DOHH2 (cell line): Measurements from ENCODE around the gene CEP131.

ENCODE experiments used
- H3F3A ChIP-seq: fragments of 200-600 bp; sonication (generic), shearing (Covaris generic); 2 replicates; pipeline ENCODE4 v1.6.0; 2016; ENCODE audit warnings: antibody characterized with exemption, mild to moderate bottlenecking; ENCODE audit not compliant: control insufficient read depth, insufficient read depth
- H3K27ac ChIP-seq: fragments of 200-600 bp; sonication (generic); 2 replicates; pipeline ENCODE4 v1.5.1; 2014; ENCODE audit warnings: low read depth, mild to moderate bottlenecking, low read length, moderate library complexity
- H3K27me3 ChIP-seq: fragments of 200-600 bp; sonication (generic); 2 replicates; pipeline ENCODE4 v1.6.1; 2014; ENCODE audit warnings: mild to moderate bottlenecking, low read length, mixed read lengths; ENCODE audit not compliant: control insufficient read depth
- H3K36me3 ChIP-seq: fragments of 200-600 bp; sonication (generic); 2 replicates; pipeline ENCODE4 v1.6.1; 2014; ENCODE audit warnings: mild to moderate bottlenecking, low read length, moderate library complexity, mixed read lengths; ENCODE audit not compliant: control insufficient read depth
- H3K4me1 ChIP-seq: fragments of 200-600 bp; sonication (generic); 2 replicates; pipeline ENCODE4 v1.6.1; 2014; ENCODE audit warnings: mild to moderate bottlenecking, low read length, mixed read lengths; ENCODE audit not compliant: control insufficient read depth
- H3K4me2 ChIP-seq: fragments of 200-600 bp; sonication (generic); 2 replicates; pipeline ENCODE4 v1.6.0; 2014; ENCODE audit warnings: mild to moderate bottlenecking, low read length, moderate library complexity
- H3K4me3 ChIP-seq: fragments of 200-600 bp; sonication (generic); 2 replicates; pipeline ENCODE4 v1.5.1; 2014; ENCODE audit warnings: mild to moderate bottlenecking, low read length, mixed read lengths
- H3K79me2 ChIP-seq: fragments of 200-600 bp; sonication (generic); 2 replicates; pipeline ENCODE4 v1.6.1; 2014; ENCODE audit warnings: mild to moderate bottlenecking, low read length, mixed read lengths; ENCODE audit not compliant: control insufficient read depth
- H3K9me2 ChIP-seq: fragments of 200-600 bp; sonication (generic); replicated peaks from 2 replicates; pipeline ENCODE4 v1.6.1; 2014; ENCODE audit warnings: mild to moderate bottlenecking, low read length, mixed read lengths; ENCODE audit not compliant: control insufficient read depth
- H3K9me3 ChIP-seq: fragments of 200-600 bp; sonication (generic); 2 replicates; pipeline ENCODE4 v1.6.1; 2014; ENCODE audit warnings: antibody characterized with exemption, low read length, mixed read lengths; ENCODE audit not compliant: control insufficient read depth, insufficient read depth
- H4K20me1 ChIP-seq: fragments of 200-600 bp; sonication (generic); 2 replicates; pipeline ENCODE4 v1.6.0; 2014; ENCODE audit warnings: low read depth, mild to moderate bottlenecking, antibody characterized with exemption, low read length, moderate library complexity; ENCODE audit not compliant: control insufficient read depth, insufficient read depth
- CTCF ChIP-seq: fragments of 200-600 bp; sonication (generic); IDR thresholded peaks from one replicate; pipeline ENCODE4 v1.5.1; 2014; ENCODE audit warnings: antibody characterized with exemption, mild to moderate bottlenecking, low read depth, low read length; ENCODE audit not compliant: poor library complexity, severe bottlenecking
- EZH2phosphoT487 ChIP-seq: fragments of 200-600 bp; sonication (generic); IDR thresholded peaks from 2 replicates; pipeline ENCODE4 v1.6.1; 2017; ENCODE audit warnings: borderline replicate concordance, mild to moderate bottlenecking, antibody characterized with exemption, low read length, moderate library complexity, mixed read lengths

The CEP131 gene

DNA sequence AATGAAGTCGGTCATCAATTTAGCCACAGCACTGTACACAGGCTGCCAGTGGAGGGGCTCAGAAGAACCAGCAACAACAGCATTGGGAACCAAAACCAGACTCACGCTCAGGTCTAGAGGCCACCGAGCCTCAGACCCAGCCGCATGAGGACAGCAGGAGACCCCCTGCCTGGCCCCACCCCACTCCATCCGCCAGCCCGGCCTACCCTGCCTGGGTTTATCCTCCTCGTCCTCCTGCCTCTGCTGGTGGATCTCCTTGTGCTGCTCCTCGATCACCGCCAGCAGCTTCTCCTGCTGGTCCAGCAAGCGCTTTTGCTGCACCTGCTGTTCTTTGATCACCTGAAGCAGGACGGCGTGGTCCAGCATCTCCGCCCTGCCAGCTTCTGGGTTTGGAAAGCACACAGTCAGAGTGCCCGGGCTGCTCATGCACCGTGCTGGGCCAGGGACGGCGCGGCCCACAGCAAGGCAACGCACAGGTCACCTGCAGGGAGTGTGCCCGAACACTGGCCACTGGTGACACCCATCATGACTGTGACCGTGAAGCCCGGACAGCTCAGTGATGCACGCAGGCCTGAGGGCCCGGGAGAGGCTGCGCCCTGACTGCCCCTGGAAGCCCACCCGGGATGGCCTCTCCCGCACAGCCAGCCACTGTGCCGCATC is 24.0 kb upstream of the CEP131 start:
- Histone ChIP-seq H3K4me1 (peaks cover 48% of the 10 kb centered on the region), H3K4me2 (no peak overlapping the region), H3F3A (peaks cover 14% of the 10 kb centered on the region), H3K27me3 (no peaks in the 10 kb centered on the region), H3K79me2 (peaks cover 5% of the 10 kb centered on the region), H3K9me3 (peaks cover 6% of the 10 kb centered on the region), H3K4me3 (no peak overlapping the region), H3K27ac (no peak overlapping the region), H3K9me2 (no peaks in the 10 kb centered on the region), H3K36me3 (peaks cover 37% of the 10 kb centered on the region), H4K20me1 (peaks cover 5% of the 10 kb centered on the region; the same call in 1 of the 2 replicates)
- no peak for TF ChIP-seq CTCF
- no peak for TF ChIP-seq EZH2phosphoT487

- TF ChIP-seq CTCF (no peak), EZH2phosphoT487 (no peak)
- Histone ChIP-seq H4K20me1 (peaks cover 6% of the 10 kb centered on the region; the same call in 1 of the 2 replicates), H3K4me2 (no peak overlapping the region), H3K9me2 (no peaks in the 10 kb centered on the region), H3K79me2 (peaks cover 9% of the 10 kb centered on the region), H3K36me3 (peaks cover 38% of the 10 kb centered on the region), H3K27me3 (no peaks in the 10 kb centered on the region), H3F3A (peaks cover 9% of the 10 kb centered on the region), H3K4me3 (no peak overlapping the region), H3K9me3 (peaks cover 6% of the 10 kb centered on the region), H3K27ac (no peak overlapping the region), H3K4me1 (peaks cover 47% of the 10 kb centered on the region)
These were observed 23.5 kb upstream of the CEP131 start for GRCh38 chr17:81246343-81246670.

DNA sequence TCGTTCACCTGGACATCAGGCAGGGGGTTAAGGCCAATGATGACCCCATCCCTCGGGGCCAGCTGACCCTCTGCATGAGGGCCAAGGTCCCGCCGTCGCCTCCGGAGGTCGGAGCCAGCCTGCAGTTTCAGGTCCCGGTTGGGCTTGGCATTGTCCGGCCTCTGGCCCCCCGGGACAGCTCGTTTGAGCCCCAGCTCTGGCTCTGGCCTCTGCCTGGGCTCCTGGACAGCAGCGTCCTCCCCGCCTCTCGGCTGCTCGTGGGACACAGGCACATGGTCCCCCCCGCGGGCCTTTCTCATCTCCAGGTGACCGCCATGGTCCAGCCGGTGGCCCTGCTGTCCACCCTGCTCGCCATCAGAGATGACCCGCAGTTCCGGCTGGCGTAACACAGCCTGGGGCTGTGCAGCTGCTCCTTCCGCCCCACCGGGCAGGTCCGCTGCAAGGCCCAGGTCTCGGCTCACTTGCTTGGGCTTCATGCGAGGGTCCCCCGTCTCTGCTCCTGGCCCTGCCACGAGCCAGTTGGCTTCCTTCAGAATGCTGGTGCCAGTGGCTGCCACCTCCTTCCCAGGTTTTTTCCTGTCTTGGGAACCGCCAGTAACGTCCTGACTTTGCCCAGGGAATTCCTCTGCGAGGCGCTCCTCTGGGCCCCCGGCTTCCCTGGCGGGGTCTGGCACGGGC is 23.0 kb upstream of the CEP131 start:
- H3F3A ChIP-seq, result peaks cover 7% of the 10 kb centered on the region; the same call in 1 of the 2 replicates
- H3K27me3 ChIP-seq, result no peaks in the 10 kb centered on the region
- H3K4me1 ChIP-seq, result peaks cover 47% of the 10 kb centered on the region
- TF ChIP-seq CTCF (no peak), EZH2phosphoT487 (no peak)
- H3K4me3 ChIP-seq, result no peak overlapping the region
- H4K20me1 ChIP-seq, result peaks cover 11% of the 10 kb centered on the region; the same call in 1 of the 2 replicates
- no peaks in the 10 kb centered on the region for H3K9me2 ChIP-seq
- H3K9me3 ChIP-seq, result peaks cover 6% of the 10 kb centered on the region
- peaks cover 14% of the 10 kb centered on the region for H3K79me2 ChIP-seq
- H3K27ac ChIP-seq, result no peak overlapping the region
- peak overlapping the region; percentile 40; the same call in 1 of the 2 replicates for H3K4me2 ChIP-seq
- peaks cover 42% of the 10 kb centered on the region for H3K36me3 ChIP-seq
